GM21825 (cell line): ENCODE measurements around the gene APBA1.
"Not testable (repeated sequence)": the region's sequence is repeated elsewhere in the genome, so short reads cannot be mapped to it uniquely, and the experiment has no call there.

Source experiments
- ATAC-seq: cut with Tn5 transposase; IDR thresholded peaks from one replicate; pipeline ENCODE4 v1.9.1; 2021; ENCODE audit warnings: mild to moderate bottlenecking, moderate library complexity; ENCODE audit not compliant: unreplicated experiment

The APBA1 gene

GRCh38 chr9:69420611-69421270 lies 251.4 kb downstream of the APBA1 start:
- no peak for ATAC-seq

GRCh38 chr9:69412741-69413150 lies 259.4 kb downstream of the APBA1 start:
- no peak for ATAC-seq

- no peak for ATAC-seq
Observed at GRCh38 chr9:69411931-69412740, 260.0 kb downstream of the APBA1 start.

DNA sequence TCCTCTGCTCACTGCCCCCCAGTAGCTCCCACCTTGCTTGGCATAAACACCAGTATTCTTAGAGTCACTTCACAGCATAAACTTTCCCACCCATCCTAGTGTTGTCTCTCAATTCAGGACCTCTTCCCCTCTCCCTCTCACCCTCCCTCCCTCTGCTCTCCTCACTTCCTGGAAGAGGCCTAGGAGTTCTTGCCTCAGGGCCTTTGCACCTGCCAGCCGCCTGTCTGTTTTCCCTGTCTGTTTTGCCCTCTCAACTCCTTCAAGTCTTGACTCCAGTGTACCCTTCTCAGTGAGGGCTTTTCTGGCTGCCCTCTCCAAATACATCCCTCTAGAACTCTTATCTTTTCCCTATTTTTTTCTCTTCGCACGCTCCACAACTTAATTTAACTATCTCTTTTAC lies 260.9 kb downstream of the APBA1 start:
- no peak for ATAC-seq

DNA sequence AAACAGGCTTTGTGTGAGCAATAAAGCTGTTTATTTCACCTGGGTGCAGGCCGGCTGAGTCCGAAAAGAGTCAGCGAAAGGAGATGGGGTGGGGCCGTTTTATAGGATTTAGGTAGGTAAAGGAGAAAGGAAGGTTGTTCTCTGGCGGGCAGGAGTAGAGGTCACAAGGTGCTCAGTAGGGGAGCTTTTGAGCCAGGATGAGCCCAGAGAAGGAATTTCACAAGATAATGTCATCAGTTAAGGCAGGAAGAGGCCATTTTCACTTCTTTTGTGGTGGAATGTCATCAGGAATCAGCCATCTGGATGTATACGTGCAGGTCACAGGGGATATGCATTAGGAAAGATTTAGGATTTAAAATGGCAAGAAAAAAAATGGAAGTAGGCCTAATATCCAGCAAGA lies 262.2 kb downstream of the APBA1 start:
- ATAC-seq = not testable (repeated sequence)

DNA sequence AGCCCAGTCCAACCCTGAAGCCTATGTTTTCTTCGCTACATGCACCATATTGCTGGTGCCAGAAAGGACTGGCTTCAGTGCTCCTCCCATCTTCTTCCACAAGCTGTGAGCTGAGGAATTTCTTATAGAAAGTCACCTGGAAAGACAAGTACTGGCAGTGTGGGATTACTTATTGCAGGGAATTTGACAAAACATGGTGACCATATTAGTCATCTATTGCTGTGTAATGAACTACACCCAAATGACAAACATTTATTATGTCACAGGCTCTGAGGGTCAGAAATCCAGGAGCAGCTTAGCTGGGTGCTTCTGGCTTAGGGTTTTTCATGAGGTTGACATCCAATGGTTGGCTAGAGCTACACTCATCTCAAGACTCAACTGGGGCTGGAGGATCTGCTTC lies 271.7 kb downstream of the APBA1 start:
- ATAC-seq = no peak

DNA sequence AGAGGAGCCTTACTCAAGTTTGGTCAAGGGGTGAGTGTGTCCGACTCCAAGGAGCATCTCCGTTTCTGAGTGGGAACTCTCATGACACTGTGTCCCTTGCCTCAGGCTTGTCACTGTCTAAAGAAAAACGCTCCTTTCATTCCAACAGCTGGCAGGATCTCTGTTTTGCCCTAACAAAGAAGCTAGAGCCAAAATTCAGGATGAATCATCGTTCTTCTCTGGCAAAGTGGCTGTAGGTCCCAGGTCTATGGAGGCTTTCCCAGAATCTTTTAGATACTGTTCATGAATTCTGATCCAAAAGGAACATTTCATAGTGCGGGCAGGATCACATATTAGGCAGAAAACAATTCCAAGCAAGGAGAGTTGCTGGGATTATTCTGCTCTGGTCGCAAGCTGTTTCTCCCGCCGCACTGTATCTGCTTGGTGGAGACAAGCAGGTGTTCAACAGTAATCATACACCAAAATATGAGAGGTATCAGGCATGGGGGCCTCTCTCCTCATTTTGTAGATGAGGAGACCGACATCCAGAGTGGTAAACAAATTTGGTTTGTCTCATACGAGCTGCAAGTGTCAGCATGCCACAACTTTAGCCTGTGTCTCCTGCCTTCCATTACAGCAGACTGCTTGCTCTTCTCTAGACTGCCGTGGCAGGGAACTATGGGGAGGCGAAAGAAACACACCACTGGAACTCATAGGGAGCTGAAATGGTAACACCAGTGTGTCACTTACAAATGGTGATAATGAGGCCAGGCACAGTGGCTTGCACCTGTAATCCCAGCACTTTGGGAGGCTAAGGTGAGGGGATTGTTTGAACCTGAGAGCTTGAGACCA lies 274.6 kb downstream of the APBA1 start:
- ATAC-seq = no peak

- ATAC-seq = no peak
Observed at GRCh38 chr9:69396759-69397158, 275.4 kb downstream of the APBA1 start.

DNA sequence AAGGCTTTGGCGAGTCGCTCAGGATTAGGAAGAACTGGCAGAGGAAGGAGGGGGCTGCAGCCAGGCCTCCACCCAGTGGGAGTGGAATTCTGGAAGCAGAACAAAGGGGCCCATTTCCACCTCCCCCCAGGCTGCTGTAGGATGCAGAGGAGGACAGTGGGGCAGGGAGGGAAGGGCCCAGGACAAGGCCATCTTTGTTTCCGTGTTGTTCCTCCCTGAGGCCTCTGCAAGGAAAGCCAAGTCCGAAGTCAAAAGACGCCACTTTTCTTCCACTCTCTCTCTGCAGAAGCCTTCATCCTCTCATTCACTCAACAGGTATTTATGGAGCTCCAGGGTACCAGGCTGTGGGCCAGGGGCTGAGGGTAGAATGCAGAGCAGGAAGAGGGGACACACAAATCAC lies 276.5 kb downstream of the APBA1 start:
- no peak for ATAC-seq

DNA sequence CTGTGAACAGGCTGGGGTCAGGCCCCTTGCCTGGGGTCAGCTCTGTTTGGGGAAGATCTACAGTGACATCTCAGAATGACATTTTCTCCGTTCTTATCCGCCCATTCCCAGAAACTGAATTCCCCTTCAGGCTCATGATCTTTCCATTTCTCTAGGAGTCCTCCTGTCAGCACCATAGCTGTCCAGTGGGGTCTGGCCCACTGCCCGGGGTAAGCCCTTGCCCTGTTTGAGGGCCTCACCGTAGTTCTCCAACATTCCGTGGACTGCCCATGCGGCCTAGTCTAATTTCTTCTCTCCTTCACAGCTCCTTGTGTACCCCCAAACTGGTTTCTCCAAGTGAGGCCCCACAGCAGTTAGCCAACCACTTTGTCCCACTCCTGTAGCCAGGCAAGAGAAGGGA lies 278.7 kb downstream of the APBA1 start:
- ATAC-seq = no peak

DNA sequence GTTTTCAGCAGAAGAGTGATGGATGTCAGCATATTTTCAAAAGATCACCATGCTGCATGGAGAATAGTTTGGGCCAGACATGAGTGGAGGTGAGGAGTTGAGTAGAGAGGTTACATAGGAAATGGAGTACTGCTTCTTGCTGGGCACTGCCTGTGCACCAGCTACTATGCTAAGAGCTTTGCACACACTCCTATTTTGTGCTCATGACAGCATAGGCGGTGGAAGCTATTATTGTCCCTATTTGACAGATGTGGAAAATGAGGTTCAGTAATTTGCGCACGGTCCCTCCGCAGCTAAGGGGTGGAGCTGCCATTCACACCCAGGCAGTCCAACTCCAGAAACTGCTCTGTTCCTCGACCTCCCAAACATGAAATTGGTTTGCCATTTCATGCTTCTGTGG lies 279.3 kb downstream of the APBA1 start:
- no peak for ATAC-seq

DNA sequence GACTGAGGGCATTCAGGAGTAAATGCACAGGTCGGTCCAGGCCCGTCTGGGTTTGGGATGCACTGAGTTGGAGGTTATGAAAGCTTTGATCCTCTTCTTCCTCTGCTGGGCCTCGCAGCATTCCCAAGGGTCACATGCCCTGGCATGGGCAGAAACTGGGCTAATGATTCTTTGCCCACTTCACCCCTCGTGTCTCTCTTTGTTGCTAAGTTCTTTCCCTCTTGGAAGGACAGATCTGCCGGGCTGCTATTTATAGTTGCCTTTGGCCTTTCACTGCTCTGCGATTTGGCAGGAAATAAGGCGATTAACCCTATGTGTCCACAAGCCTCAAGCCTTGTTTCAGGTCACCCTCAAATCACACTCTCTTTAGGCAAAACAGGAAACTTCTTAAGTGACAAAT lies 280.2 kb downstream of the APBA1 start:
- ATAC-seq = no peak

GRCh38 chr9:69391487-69391886 lies 280.7 kb downstream of the APBA1 start:
- no peak for ATAC-seq

- no peak for ATAC-seq
Observed at GRCh38 chr9:69389437-69389995, 282.7 kb downstream of the APBA1 start.

DNA sequence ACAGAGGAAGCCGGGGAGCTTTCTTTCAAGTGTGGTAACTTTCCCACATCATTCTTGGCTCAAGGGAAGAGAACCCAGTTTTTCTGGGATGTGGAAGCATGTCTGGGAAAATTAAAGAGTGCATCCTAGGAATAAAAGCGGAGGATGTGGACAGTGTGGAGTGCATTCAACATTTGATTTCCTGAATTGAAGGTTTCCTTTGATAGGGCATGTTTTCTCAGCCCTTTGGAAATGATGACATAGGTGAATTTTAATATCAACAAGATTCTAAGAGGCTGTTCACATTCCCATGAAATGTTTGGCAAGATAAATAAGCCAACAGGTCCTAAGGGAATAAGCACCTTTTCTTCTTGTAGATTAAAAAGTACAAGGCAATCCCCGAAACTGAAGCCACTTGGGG lies 283.6 kb downstream of the APBA1 start:
- no peak for ATAC-seq

GRCh38 chr9:69386651-69387050 lies 285.5 kb downstream of the APBA1 start:
- ATAC-seq = no peak

DNA sequence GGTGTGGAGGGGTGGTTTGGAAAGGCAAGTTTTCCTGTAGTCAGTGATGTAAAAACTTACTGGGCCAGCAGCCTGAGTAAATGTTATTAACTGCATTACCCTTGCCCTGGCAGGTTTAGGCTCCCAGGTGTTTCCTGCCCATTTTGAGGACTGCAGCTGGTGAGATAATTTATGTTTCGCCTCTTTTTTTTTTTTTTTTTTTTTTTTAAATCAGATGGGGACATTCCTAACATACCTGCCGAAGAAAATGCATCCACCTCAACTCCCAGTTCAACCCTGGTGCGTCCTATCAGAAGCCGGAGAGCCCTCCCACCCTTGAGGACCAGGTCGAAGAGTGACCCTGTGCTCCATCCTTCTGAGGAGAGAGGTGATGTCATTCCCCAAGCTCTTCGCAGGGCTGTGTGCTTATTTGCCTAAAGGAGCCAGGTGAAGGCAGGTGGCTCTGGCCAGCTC lies 286.6 kb downstream of the APBA1 start:
- no peak for ATAC-seq

GRCh38 chr9:69382135-69382534 lies 290.0 kb downstream of the APBA1 start:
- ATAC-seq = no peak

- no peak for ATAC-seq
Observed at GRCh38 chr9:69380811-69381210, 291.4 kb downstream of the APBA1 start.

- no peak for ATAC-seq
Observed at GRCh38 chr9:69380301-69380700, 291.9 kb downstream of the APBA1 start.

DNA sequence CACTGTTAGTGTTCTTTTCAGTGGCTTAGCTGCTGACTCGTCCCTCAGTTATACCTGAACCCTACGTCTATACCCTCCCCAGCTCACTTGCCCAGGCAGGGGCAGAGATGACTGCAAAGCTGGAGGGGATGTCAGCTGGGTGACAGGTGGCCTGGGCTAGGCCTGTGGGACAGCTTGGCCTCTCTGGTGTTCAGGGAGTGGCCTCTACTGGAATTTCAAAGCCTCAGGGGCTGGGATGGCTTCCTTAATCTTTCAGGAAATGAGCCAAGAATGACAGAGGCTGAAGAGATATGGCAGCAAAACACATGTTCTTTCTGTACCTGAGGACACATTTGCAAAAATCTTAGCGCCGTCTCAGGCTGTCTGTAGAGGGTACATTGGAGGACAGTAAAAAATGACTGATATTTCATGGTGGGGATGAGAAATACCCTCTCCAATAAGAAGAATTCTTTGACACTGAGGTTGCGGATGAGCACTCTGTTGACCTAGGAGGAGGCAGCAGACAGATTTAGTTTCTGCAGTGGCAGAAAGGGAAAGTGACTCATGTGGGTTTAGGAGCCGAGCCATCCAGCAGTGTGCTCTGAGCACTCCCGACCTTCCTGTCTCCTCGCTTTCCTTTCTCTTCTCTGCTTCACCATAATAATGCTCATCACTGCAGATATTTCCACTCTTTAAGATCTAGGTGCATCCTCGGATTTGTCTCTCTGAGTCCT lies 292.7 kb downstream of the APBA1 start:
- no peak for ATAC-seq
